Hematopoietic multipotent progenitor cell treated with erythropoietin and hydrocortisone succinate and interleukin-3 and kit ligand, for 17 days (in vitro differentiated cells): ENCODE measurements around the gene CROCC2.

Experiments used
- DNase-seq: peaks from one replicate; pipeline ENCODE4 v3.0.0-alpha.2; 2015; ENCODE audit warnings: low spot score

Gene CROCC2

GRCh38 chr2:241000831-241001321 is 94.7 kb downstream of the CROCC2 start:
- no peak for DNase-seq

DNA sequence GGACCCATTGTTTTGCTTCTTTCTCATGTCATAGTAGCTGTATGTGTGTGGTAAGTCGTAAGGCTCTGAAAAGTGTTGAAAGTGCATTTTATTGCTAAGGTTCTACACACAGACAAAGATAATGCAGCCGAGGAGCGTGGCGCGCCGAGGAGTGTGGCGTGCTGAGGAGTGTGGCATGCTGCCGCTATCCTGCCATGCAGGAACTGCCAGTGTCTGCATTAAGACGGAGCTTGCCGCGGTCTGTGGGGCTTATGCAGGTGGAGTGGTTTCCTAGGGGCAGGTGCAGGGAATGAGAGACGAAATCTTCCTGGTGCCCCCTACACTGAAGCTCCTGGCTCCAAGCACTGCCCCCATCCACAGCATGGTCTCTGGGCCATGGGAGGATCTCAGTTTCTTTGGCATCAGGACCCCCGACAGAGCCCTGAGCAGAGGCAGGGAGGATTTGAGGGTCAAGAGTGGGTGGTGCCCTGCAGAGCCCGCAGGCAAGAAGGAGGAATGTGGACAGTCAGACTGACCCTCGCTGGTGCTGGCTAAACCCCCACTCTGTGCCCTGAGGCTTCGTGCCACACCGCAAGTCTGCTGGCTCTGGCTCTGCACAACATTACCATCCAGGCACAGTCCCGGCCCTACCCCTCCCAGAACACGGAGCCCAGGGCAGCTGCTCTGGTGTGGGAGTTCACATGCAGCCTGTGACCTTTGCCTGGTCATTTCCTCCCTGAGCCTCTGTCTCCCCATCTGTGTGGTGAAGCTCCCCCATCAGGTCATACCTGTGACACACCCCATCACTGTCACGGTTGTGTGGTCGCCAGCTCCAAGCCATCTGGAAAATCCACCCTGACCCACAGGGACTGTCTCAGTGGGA is 95.5 kb downstream of the CROCC2 start:
- no peak for DNase-seq

GRCh38 chr2:241002275-241003046 is 96.3 kb downstream of the CROCC2 start:
- no peak for DNase-seq

- DNase-seq: no peak
Measured at GRCh38 chr2:241003047-241003360, 96.9 kb downstream of the CROCC2 start.

DNA sequence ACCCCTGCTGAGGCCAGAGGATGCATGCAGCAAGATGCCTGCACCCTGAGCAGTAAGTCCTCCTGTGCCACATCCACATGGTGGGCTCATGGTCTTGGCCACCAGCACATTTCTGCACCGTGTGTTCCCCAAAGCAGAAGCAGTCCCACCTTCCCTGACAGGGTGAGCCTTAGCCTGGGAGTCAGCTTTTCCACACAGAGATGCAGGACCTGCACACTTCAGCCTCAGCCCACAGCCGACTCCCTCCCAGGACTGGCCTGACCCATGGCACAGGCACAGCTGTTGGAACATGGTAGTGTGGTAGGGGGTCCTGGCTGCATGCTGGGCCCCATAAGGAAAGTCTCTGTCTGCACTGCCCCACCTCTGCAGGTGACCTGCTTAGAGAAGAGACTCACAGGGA is 97.2 kb downstream of the CROCC2 start:
- DNase-seq: no peak

DNA sequence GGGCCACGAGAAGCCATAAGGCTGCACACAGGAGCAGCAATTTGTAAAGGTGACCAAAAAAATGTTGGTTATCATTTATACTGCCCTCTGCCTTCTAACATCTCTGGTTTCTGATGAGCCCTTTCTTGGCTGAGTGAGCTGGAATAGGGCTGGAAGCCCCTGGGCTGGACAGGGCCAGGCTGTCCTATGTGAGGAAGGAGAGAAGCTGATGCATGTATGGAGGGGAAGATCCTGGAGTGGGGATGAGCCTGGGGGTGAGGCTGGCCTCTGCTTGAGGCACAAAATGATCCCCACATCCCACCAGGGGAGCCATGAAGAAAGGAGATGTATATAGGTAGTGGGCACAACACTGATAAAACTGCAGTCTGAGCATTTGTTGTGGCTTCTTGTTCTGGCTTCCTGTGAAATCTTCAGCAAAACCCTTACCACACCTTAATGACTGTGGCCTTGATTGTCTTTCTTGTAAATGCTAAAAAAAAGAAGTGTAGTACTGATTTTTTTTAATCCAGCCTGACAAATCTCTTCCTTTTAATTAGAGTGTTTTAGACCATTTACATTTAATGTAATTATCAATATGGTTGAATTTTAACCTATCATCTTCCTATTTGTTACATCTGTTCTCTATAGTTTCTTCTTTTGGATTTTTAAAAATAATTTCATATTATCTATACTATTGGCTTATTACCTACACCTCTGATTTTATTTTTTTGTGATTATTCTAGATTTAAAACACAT is 97.9 kb downstream of the CROCC2 start:
- DNase-seq: no peak

- no peak for DNase-seq
Measured at GRCh38 chr2:241005569-241005968, 99.4 kb downstream of the CROCC2 start.

DNA sequence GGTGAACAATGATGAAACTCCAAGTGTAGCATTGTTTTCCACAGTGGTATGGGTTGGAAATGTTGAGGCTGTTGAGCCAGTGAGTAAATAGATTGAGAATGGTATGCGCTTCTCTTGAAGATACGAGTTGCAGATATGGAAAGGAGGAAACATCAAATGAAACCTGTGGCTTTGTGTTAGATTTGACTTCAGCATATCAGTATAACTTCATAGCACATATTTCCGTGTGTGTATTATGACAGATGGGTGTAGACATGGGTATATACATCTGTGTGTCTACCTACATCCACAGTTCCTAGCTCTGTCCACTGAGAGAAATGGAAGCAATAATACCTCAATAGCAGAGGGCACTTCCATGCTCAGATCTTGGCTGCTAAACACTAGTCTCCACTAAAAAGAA is 100.3 kb downstream of the CROCC2 start:
- no peak for DNase-seq

DNA sequence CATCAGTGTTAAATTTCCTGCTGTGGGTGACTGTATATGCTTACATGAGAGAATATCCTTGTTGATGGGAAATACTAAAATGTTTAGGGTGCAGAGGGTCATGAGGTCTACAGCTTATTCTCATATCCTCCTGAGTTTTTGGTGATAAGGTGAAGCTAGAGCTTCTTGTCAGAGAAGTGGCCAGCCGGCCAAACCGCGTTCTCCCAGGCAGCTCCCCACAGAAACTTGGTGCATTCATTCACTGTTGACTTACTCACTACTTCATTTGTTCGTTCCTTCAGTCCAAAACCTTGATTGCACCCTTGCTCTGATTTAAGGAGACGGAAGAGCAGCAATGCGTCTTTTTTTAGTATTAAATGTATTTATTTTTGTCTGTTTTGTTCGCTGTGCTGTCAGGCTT is 101.0 kb downstream of the CROCC2 start:
- no peak for DNase-seq

GRCh38 chr2:241007880-241008710 is 102.0 kb downstream of the CROCC2 start:
- DNase-seq: no peak

DNA sequence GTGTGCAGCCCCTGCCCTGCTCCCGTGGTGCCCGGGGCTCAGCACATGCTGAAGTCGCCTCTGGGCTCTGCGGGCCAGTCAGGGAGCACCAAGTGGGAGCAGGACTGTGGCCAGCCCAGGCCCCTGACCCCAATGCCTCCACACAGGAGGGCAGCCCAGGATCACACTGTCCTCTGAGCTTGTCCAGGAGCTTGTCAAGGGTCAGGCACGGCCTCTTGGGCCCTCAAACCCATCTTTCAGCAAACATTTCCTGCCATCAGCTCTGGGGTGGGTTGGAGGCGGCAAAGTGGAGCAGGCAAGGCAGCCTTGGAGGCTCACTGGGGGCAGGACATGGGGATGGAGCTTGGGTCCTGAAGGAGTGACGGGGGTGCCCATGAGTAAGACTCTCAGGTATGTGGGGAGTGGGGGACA is 102.6 kb downstream of the CROCC2 start:
- DNase-seq: no peak

GRCh38 chr2:241009191-241009590 is 103.1 kb downstream of the CROCC2 start:
- DNase-seq: no peak

DNA sequence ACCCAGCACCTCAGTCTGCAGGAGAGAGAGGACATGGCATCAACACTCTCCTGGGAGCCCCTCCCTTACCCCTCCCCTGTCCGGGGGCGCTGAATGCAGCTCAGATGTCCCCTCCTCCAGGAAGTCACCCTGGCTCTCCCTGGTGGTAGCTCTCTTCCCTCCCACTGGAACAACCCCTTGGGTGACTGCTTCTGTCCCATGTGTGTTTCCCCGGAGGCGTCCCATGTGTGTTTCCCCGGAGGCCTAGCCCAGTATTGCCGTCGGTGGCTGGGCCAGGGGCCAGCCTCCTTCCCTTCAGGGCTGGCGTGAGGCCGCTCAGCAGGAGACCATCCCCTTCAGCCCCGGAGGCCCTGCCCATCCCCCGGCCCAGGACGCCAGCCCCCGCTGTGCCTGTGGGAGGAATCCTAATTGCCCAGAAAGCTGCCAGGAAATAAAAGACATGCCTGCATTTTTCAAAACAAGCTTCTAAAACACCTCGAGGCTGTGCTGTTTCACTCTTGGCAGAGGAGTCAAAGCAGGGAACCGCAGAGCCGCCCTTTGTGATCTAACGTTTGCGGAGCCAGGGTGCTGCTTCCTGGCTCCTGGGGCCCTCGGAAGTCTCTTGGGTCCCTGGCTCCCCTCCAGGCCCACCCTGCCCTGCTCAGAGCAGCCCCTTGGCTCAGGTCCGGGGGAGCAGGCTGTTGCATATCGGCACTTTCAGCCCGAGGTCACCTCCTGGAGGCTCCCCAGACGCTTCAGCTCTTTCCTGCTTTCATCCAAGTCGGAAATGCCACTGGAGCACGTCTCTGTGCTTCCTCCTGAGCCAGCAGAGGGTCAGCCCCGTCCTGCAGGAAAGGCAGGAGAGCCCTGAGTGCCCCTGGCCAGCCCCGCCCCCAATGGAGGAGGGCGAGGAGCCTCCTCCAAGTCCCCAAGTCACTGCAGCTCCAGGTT is 103.7 kb downstream of the CROCC2 start:
- no peak for DNase-seq

DNA sequence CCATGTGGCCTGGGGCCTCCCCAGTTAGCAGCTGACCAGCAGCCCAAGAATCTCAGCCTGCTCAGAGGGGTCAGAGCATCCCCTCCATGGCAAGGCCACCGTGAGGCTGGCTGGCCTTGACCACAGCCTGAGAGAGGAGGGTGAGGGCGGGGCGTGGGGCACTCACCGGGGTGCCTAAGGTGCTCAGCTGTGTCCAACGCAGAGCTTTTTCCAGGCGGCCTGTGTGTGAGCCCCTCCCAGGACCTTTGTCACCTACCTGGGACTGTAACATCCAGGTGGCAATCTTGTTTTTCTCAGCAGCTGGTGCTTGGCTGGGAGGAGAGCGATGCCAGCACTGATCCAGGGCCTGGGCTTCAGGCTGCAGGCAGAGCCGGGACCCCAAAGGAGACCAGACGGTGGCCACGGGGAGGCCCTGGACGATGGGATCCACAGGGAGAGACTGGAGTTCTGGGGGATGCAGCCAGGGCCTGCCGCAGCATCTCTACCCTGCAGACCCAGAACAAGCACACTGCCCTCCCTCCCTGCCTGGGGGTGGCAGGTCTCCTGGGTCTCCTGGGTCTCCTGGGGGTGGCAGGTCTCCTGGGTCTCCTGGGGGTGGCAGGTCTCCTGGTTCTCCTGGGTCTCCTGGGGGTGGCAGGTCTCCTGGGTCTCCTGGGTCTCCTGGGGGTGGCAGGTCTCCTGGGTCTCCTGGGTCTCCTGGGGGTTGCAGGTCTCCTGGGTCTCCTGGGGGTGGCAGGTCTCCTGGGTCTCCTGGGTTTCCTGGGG is 104.6 kb downstream of the CROCC2 start:
- no peak for DNase-seq

DNA sequence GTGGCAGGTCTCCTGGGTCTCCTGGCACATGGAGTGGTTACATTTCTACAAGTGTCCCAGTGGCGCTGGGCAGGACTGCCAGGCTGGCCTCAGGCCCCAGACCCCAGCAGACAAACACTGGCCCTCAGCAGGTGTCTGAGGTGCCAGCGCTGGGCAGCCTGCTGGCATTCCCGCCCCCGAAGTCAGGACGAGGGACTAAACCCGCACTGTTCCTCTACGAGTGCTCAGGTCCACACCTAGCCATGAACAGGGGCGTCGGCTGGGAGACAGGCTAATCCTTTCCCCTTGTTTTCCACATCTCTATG is 105.1 kb downstream of the CROCC2 start:
- no peak for DNase-seq

- no peak for DNase-seq
Measured at GRCh38 chr2:241011751-241012510, 105.8 kb downstream of the CROCC2 start.

DNA sequence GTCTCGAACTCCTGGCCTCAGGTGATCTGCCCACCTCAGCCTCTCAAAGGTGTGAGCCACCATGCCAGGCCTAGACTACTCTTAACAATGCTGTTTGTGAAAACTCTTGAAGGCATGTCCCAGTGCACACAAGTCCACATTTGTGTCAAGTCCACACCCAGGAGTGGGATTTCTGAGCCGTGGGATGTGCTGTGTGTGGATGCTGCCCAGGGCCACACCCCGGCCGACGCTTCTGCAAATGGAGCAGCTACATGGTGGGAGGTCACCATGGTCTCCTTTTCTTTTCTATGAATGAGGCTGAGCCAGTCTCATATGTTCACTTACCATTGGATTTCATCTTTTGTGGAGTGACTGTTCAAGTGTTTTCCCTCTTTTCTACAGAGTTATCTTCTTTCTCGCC is 108.1 kb downstream of the CROCC2 start:
- no peak for DNase-seq

GRCh38 chr2:241014764-241015163 is 108.6 kb downstream of the CROCC2 start:
- no peak for DNase-seq

DNA sequence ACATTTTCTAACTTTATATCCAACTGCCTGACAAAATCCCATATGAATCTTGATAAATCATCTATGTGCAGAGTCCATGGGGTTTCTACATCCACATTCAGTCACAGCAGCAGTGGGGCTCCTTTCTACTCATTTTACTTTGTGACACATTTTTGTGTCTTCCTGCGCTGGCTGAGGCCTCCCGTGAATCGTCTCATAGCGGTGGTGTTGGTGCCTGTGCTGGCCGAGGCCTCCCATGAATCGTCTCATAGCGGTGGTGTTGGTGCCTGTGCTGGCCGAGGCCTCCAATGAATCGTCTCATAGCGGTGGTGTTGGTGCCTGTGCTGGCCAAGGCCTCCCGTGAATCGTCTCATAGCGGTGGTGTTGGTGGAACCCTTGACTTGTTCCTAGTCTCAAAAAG is 109.3 kb downstream of the CROCC2 start:
- DNase-seq: no peak
